CD4-positive, alpha-beta T cell treated with Interleukin-1 beta for 1 hour (primary cell): ENCODE results near the gene SCML1.

Experiments used
- DNase-seq, 2 donors: peaks; one replicate each; pipeline ENCODE4 v3.0.0-alpha.2; 2020 to 2022

The SCML1 gene, protein sequence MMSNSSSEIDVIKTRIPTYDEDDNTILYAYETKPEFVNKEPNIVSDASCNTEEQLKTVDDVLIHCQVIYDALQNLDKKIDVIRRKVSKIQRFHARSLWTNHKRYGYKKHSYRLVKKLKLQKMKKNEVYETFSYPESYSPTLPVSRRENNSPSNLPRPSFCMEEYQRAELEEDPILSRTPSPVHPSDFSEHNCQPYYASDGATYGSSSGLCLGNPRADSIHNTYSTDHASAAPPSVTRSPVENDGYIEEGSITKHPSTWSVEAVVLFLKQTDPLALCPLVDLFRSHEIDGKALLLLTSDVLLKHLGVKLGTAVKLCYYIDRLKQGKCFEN

DNA sequence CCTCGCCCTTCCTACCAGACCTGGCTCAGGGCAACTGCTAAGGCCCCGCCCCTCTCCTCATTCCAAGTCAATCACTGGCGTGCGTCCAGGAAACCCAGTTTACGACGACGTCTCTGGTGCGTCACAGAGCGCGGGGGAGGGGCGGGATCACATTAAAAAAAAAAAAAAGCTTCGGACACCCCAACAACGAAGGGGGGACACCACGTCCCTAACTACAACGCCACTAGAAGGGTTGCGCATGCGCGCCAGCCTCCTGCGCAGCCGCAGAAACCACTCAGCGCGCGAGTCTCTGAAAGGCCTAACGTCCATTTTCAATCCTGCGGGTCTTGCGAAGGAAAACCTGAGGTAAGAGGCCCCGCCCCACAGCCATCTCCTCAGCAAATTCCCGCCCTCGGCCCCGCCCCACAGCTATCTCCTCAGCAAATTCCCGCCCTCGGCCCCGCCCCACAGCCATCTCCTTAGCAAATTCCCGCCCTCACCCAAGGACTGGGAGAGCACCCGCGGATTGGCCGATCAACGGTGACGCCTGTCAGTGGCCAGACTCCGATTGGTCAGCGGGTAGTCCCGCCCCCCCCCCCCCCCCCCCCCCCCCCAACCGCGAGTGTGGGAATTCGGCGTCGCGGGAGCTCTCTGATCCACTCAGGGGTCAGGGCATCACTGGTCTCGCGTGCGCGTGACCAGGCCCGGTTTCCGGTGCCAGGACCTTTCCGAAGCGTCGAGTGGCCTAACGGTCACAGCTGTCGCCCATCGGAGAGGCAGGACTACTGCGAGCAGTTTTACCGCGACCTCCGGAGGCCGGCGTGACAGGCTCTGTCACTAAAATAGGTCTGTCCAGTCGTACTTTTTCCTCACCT lies at the start of gene SCML1:
SCML1 (plus strand) TSS at position 638 of the 854 bp plus-strand sequence. CDS start 6,694 bp downstream, outside the sequence.
- DNase-seq: peak; percentile 84 to 93

DNA sequence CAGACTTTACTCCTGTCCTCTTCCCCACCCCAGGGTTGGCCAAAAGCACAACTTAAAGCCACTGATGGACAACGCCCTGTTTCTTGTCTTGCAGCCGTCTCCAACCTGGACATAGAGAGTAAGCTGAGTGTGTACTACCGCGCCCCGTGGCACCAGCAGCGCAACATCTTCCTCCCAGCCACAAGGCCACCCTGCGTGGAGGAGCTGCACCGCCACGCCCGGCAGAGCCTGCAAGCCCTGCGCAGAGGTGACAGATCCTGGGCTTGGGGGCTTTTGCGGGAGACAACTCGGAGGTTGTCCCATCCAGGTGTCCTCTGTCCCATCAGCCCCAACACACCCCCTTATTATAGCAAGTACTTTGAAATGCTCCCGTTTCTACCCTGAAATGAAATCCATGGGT lies 49.6 kb upstream of the SCML1 start:
- DNase-seq: no peak

DNA sequence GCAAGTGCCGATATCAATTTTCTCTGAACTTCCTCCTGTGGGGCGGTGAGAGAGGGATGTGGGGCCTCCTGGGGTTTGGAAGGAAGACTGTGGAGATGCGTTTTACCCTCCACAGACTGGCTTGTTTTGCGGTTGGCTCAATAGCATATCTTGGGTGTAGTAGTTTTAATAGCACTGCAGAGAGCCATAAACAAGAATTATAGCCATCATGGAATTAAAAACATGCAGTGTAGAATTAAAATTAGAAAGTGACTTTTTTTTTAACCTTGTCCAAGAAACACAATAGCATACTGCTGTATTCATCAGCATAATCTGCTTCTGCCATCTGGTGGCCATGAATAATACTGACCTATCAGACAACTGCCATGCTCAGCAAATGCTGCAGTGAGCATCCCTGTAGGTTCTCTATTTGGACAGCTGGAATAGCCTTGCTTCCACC lies 47.3 kb upstream of the SCML1 start:
- DNase-seq: peak; percentile 14 to 42

DNA sequence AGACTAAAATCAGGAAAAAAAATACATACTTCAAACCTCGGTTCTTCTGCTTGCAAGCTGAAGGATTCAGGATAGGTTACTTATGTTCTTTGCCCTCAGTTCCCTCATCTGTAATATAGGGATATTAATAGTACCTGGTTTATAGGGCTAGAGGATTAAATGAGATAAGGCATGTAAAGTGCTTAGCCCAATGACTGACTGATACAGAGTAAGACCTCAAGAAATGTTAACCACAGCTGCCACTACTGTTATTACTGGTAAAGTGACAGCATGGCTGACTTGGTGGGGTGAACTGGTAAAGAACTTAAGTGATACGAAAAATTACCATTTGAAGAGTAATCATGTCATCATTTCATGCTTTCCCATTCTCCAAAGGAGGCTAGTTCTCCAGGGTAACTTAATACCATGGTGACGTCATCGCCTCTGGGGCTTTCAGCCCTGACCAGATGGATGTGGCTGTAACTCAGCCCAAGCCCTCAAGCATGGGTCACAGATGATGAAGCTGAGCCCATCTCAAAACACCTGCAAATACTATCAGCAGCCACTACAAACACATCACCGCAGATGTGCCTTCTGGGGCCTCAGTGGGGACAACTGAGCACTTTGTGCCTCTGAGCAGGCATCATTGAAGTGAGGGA lies 44.5 kb upstream of the SCML1 start:
- DNase-seq: no peak

DNA sequence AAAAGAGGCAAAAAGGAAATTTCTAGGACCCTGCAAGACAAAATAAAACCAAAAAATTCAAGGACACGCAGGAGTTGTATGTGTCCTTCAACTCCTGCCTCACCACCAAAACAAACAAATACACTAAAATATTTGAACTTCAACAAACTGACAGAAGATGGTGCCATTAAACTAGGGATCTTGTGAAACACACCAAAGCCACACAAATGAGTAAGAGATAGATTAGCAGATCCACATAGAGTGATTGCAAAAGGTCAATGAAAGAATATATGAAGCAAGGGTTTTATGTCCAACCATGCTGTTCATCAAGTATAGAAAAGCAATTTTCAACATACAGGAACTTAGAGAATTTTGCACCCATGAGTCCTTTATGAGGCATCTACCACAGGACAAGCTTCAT lies 40.1 kb upstream of the SCML1 start:
- DNase-seq: peak in 1 of 2 donors; percentile 5

DNA sequence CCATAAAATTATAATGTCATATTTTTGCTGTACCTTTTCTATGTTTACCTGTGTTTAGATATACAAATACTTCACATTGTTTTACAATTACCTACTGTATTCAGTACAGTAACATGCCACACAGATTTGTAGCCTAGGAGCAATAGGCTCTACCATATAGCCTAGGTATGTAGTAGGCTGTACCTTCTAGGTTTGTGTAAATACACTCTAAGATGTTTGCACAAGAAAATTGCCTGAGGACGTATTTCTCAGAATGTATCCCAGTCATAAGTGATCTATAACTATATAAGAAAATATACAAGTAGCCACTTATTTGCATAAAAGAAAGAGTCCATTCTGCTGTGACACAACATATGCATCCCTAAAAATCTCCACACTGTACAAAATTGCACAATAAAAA lies 36.3 kb upstream of the SCML1 start:
- no peak for DNase-seq

DNA sequence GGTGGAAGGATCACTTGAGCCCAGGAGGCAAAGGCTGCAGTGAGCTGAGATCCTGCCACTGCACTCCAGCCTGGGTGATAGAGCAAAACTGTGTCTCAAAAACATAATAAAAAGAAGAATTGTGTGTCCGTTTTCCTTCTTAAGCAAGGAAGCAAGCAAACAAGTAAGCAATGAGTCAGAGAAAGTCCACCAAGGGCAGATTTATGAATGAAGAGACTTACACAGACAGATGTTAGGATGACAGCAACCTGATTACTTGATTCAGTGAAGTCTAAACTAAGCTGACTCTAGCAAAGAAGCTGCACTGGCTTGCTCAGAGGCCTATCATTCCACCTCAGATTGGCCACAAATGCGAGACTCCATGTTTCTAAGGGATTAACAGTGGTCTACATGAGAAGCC lies 34.1 kb upstream of the SCML1 start:
- DNase-seq: no peak

DNA sequence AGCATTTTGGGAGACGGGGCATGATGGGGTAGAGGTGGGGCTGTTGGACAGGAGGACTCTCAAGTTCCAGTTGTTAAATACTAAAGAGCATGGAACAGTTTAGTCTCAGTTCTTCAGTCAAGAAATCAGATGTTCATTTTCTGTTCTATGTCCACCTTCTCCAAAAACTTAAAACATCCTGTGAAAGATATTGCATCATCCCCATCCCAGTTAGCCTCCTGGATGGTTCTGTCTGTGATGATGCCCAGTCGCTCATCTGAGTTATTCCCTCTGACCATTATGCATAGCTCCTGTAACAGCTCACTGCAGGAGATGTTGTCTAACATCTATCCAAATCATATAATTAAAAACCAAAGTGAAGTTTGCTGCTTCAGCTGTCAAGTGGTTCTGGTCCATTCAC lies 32.1 kb upstream of the SCML1 start:
- no peak for DNase-seq

DNA sequence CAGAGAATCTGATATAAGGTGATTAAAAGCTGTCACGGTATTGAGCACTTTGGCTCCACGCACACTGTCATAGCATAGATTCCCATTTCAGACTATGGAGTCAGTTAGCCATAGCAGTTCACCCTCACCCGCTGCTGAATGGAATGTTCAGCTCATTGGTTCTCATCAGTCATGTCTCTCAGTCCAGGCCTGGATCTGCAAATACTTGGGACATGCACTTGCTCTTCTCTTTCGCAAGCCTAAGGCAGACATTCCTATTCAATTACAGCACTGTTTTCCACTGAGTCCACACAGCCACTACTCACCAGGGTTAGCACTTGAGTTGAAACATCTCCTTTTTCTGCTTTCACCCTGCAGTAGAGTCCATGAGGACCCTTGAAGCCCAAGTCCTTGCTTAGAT lies 30.6 kb upstream of the SCML1 start:
- DNase-seq: no peak

DNA sequence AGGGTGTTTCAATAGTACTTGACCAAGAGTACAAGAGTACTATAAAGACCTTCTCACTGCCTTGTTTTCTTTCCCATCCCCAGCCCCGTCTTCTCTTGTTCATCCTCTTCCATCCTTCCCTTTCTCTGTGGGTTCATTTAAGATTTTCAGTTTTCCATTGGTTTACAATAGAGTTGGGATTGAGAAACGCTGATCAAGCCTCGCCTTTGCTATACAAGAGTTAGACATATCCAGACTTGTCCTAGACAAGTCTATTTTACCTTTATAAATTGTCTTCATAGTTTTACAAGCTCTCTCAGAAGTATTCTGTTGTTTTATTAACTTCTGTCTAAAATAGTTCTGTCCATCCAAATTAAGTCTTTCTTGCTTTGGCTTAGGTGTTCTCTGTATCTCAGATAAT lies 29.6 kb upstream of the SCML1 start:
- no peak for DNase-seq

DNA sequence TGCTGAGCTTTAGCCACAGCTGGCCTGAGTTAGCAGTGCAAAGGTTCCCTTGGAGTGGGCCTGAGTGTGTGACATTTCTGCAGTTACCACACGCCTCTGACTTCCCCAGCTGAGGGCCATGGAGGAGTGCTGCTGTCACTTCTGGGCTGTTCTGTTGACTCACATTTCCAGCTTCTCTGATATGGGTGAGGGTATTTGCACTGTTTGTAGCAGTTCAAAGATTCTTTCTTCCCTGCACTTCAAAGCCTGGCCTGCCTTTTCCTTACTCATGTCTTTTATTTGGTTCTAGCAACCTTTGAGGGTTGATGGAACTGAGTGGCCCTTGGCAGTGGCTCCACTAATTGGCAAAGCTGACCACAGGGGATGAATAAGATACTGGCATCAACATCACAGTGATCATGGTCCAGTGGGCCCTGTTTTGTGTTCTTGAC lies 26.4 kb upstream of the SCML1 start:
- DNase-seq: no peak

DNA sequence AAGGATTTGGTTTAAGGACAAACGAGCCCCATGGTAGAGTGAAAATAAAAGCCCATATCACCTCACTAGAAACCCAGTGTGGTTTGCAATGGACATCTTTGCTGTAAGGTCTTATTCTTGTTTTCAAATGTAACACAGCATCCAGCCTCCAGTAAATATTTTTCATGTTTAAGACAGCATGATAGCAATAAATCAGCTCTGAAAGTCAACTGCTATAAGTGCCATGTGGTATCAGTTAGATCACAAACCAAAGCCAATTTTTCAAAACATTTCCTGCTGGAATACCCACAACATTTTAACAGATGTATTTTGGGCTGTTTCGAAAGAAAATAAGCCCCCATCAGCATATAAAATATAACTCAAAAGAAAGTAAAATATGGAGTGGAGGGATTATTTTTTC lies 24.0 kb upstream of the SCML1 start:
- no peak for DNase-seq

DNA sequence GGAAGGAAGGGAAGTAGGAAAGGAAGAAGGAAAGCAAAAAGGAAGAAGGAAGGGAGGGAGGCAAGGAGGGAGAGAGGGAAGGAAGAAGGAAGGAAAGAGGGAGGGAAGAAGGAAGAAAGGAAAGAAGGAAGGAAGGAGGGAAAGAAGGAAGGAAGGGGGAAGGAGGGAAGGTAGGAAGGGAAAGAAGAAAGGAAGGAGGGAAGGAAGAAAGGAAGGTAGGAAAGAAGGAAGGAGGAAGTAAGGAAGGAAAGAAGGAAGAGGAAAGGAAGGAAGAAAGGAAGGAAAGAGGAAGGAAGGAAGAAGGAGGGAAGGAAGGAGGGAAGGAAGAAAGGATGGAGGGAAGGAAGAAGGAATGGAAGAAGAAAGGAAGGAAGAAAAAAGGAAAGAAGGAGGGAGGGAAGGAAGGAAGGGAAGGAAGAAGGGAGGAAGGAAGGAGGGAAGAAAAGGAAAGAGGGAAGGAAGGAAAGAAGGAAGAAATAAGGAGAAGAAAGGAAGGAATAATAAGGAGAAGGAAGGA lies 18.6 kb upstream of the SCML1 start:
- DNase-seq: no peak

DNA sequence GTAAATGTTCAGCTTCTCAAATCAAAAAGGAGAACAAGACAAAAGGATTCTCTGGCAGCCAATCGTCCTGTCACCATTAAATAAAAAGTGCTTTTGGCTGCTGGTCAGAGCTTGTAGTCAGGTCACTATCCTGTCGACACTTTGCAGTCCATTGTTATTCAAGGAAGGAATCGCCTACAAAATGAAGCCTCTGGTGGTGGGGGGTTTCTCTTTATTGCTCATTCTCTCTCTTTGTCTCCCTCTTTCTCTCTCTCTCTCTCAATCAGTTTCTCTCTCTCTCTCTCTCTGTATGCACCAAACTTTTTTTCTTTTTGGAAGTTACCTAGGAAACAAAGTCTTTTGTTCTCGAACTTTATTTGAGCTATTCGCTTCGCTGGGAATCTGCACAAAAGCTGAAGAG lies 17.6 kb upstream of the SCML1 start:
- no peak for DNase-seq

DNA sequence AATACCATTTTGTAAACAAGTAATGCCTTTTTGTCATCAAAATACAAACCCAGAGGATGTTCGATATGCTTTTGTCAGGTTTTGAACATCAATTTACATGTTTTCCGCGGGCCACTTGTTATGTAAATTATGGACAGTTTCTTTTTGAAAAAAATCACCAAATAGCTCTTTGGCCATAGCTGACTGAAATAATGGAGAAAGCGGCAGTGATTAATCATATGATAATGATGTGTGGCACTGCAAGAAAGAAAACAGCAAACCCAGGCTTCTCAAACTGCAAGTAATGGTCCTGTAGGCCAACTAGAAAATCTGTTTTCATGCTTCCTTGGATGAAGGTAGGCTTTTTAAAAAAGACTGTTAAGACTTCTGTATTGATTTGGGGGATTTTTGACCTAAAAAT lies 15.6 kb upstream of the SCML1 start:
- no peak for DNase-seq

DNA sequence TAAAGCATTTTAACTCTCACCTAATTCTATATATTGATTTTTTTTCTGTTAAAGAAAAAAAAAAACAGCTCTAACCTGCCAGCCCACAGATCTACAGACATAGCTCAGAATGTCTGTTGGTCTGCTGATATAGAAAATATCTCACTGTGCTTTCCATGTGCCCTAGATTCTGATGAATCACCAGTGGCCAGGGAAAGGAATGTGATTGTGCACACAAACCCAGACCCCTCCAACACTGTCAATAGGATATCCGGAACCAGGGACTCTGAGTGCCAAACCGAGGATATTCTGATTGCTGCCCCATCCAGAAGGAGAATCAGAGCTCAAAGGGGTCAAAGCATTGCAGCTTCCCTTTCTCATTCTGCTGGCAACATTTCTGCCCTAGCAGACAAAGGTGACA lies 12.1 kb upstream of the SCML1 start:
- no peak for DNase-seq

DNA sequence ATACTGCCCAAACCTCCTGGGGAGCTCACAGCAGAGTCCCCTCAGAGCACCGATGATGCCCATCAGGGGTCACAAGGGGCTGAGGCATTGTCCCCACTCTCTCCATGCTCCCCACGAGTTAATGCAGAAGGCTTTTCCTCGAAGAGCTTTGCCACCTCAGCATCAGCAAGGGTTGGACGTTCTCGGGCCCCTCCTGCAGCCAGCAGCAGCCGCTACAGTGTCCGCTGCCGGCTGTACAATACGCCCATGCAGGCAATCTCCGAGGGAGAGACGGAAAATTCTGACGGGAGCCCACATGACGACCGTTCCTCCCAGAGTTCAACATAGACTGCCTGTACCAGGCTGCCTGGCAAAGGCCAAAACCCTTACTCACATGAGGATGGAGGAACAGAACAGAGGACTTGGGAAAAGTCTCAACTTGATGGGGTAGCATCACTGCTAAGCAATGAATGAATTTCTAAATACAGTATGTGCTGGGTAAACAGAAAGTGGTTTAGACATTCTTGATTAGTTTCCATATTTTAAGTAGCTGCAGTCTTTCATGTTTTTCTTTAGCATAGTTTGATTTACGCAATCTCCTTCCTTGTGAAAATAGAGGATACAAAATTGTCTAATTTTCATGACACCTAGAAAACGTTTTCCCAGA lies 5.0 kb upstream of the SCML1 start:
- no peak for DNase-seq

DNA sequence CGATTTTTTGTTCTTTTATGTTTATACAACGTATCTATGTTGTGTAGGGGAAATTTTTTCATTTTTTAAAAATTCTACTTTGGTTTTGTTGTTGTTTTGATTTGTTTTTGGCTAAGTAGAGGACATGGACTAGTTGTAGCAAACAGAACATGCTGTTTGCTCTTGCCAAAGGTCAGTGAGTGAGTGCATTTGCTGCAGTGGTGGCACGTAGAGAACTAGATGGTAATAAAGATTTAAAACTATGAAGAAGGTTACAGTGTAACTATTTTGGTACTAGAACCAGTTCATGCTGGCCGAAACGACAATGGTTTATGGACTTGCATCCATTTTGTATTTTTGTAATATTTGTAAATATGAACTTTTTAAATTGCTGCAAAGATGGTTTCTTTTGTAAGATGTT lies 1.9 kb upstream of the SCML1 start:
- no peak for DNase-seq

DNA sequence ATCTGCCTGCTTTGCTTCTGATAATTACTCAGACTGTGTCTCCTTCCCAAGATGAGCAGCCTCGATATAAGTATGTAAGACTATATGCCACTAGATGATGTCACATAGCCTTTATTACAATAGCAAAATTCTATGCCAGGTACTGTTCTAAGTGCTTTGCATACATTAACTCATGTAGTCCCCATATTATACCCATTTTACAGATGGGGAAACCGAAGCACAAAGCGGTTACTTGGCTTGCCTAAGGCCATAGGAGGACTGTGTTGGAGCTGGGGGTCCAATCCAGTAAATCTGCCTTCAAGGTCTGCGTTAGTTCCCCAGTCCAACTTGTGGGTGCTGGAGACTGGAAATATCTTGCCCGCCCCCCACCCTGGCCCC lies 826 bp upstream of the SCML1 start:
- no peak for DNase-seq

DNA sequence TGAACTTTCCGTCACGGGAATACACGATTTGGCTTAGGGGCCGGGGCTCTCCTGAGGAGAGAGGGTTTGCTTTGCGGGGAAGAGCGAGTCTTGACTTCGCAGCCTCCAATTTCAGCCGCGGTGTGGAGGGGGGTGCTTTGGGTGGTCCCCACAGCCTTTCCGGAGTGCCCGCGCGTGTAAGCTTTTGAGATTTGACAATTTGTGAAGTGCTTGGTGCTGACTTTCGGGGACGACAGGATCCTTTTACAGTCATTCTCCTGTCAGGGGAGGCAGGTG lies 355 bp downstream of the SCML1 start:
- no peak for DNase-seq

DNA sequence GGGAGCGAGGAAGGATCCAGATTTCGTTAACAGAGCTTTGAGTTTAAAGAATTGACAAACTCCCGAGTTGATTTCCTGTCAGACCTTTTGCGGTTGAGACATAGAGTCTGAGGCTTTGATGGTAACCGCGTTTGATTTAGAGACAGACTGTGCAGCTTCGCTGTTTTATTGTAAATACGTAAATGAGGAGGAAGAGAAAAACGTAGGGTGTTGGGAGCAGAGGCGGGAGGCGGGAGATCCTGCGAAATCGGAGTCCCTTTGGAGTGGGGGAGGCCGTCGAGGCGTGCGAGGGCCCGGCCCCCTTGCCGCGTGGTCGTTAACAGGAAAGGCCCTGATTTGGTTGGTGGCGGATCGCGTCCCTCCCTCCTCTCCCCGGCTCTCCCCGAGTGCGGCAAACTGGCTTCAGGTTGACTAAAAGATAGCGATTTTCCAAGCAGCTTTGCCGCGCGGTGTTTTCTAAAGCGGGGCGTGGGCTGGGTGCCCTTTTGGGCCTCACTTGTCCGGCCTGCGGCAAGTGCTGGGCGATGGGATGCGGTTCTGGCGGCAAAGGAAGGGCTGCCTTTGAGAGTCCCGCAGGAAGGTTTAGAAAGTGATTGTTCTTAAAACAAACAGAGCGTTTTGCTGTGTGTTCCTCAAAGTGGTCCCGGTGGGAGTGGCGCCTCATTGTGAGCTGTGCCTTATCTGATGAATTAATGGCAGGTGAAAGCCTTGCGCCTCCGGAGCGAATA lies 857 bp downstream of the SCML1 start:
- peak; percentile 48 to 60 for DNase-seq

DNA sequence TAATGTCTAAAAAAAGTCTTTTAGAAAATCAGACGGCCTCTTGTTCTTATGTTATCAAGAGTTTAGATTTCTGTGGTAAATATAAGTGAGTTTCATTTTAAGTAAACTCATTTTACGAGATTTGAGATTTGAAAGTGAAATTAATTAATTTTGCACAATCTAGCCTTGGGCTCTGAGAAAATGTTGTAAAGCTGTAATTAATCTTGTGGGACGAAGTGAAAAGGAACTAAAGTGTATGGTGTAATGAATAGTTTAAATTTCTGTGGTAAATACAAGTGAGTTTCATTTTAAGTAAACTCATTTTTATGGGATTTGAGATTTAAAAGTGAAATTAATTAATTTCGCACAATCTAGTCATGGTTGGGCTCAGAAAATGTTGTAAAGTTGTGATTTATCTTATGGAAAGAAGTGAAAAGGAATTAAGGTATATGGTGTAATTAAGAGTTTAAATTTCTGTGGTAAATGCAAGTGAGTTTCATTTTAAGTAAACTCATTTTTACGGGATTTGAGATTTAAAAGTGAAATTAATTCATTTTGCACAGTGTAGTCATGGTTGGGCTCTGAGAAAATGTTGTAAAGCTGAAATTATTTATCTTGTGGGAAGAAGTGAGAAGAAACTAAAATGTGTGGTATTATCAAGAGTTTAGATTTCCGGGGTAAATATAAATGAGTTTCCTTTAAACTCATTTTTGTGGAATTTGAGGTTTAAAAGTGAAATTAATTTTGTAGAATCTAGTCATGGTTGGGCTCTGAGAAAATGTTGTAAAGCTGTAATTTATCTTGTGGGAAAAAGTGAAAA lies 1.6 kb downstream of the SCML1 start:
- no peak for DNase-seq
